Fibroblast of lung (primary cell): ENCODE data around the gene ANO7. TPM values are rescaled to one million over a fixed set of nuclear protein-coding genes. Genes with fewer than 3 reads are reported as not detected.

ENCODE experiments used
- DNase-seq, 2 donors: peaks; one replicate each; pipeline versions ENCODE4 v3.0.0 to v3.0.0-alpha.2; 2010; ENCODE audit warnings: low read depth in 2 of 2
- H2AFZ ChIP-seq: 2 replicates; pipeline ENCODE4 v1.5.1; 2012; ENCODE audit warnings: low read length, control low read depth, inconsistent platforms
- H3K27ac ChIP-seq: 2 replicates; pipeline ENCODE4 v1.5.1; 2011; ENCODE audit warnings: low read length, control low read depth; ENCODE audit not compliant: insufficient read depth
- H3K27me3 ChIP-seq: 2 replicates; pipeline ENCODE4 v1.5.1; 2011; ENCODE audit warnings: mild to moderate bottlenecking, low read length; ENCODE audit not compliant: control insufficient read depth, insufficient read depth
- H3K36me3 ChIP-seq: 2 replicates; pipeline ENCODE4 v1.5.1; 2011; ENCODE audit warnings: low read length; ENCODE audit not compliant: control insufficient read depth, insufficient read depth
- H3K4me1 ChIP-seq: 2 replicates; pipeline ENCODE4 v1.5.1; 2011; ENCODE audit warnings: low read length; ENCODE audit not compliant: control insufficient read depth, insufficient read depth; ENCODE audit errors: extremely low read depth
- H3K4me2 ChIP-seq: 2 replicates; pipeline ENCODE4 v1.5.1; 2011; ENCODE audit warnings: low read length, control low read depth; ENCODE audit not compliant: insufficient read depth; ENCODE audit errors: extremely low read depth
- H3K4me3 ChIP-seq, 4 experiments: fragments of 200-600 bp in 1 of 4; sonication (generic) in 1 of 4; replicated peaks in 1 of 4; 2 replicates each; pipeline ENCODE4 v1.5.1; 2011 to 2016; ENCODE audit warnings: low read length in 4 of 4, low read depth in 3 of 4, mild to moderate bottlenecking in 3 of 4, control low read depth in 2 of 4, inconsistent platforms in 1 of 4, mixed read lengths in 1 of 4; ENCODE audit not compliant: insufficient read depth in 1 of 4; ENCODE audit errors: control extremely low read depth in 1 of 4
- H3K79me2 ChIP-seq: 2 replicates; pipeline ENCODE4 v1.5.1; 2012; ENCODE audit warnings: mild to moderate bottlenecking, low read length, inconsistent platforms; ENCODE audit not compliant: control insufficient read depth, insufficient read depth
- H3K9ac ChIP-seq: 2 replicates; pipeline ENCODE4 v1.5.1; 2011; ENCODE audit warnings: mild to moderate bottlenecking, low read length, control low read depth; ENCODE audit not compliant: insufficient read depth
- H3K9me3 ChIP-seq: 2 replicates; pipeline ENCODE4 v1.5.1; 2012; ENCODE audit warnings: low read depth, low read length; ENCODE audit not compliant: control insufficient read depth, insufficient read depth
- H4K20me1 ChIP-seq: 2 replicates; pipeline ENCODE4 v1.5.1; 2011; ENCODE audit warnings: low read length; ENCODE audit not compliant: control insufficient read depth, insufficient read depth; ENCODE audit errors: extremely low read depth
- CTCF ChIP-seq, 2 donors: IDR thresholded peaks in 1 of 2; conservative IDR thresholded peaks in 1 of 2; 1 replicate in 1 of 2; 2 replicates in 1 of 2; pipeline ENCODE4 v1.5.1; 2011 to 2012; ENCODE audit warnings: low read length in 2 of 2, control low read depth in 1 of 2, inconsistent platforms in 1 of 2, low read depth in 1 of 2, mild to moderate bottlenecking in 1 of 2
- EZH2 ChIP-seq: IDR thresholded peaks from 2 replicates; pipeline ENCODE4 v1.5.1; 2012; ENCODE audit warnings: low read length, control low read depth, mild to moderate bottlenecking; ENCODE audit errors: missing control alignments
- polyA plus RNA-seq, 2 donors: library from polyadenylated mRNA; depleted of rRNA in 1 of 2; stranded (reverse) in 1 of 2; unstranded in 1 of 2; fragments of >200 nt; gene quantifications; 2 replicates each; pipeline ENCODE4 v1.2.1, GENCODE V29; 2011 to 2012; ENCODE audit warnings: missing spikeins in 1 of 2
- total RNA-seq: library from RNA; depleted of rRNA; stranded (reverse); fragments of >200 nt; gene quantifications from 2 replicates; pipeline ENCODE4 v1.2.1, GENCODE V29; 2014

Gene ANO7
- total and polyA plus RNA-seq, 2 donors (not counting 1 experiment from before 2014, with no cell fraction given): 0.50 TPM

DNA sequence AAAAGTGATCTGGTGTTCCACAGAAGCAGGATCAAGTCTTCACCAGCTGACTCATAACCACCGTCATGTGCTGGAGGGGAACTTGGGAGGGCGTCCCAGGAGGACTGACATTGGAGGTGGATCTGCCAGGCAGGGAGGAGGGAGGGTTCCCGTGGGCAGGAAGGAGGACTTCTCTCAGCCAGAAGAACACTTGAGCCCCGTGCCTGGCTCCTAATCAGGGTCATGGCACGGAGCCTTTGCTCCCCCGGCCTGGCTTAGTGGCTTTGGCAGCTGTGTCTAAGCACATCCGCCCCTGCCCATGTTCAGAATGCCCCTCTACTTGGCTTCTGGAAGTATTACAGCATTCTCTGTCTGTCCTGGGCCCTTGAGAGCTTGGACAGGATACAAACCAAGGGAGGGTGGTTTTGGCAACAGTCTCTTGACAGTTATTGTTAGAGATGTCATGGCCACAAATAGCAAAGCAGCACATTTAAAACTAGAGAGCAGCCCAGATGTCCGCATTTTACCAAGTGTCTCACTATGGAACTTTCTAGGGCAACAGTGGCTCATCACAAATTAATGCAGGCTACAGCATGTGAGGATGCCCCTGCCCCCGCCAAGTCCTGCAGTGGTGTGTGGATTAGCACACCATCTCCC, 26.7 kb upstream of the ANO7 start:
- no peak for TF ChIP-seq EZH2
- TF ChIP-seq CTCF (conservative IDR thresholded peaks at IDR 0.05 in 1 of 2, IDR thresholded peaks at IDR 0.05 in 1 of 2; ENCODE audit: low read depth in 1 of 2, low read length in 2 of 2): no peak
- no peak overlapping the region for H2AFZ ChIP-seq
- no peaks in the 10 kb centered on the region for H3K79me2 ChIP-seq
- H3K4me2 ChIP-seq: peak overlapping the region; percentile 73
- no peaks in the 10 kb centered on the region for H3K9me3 ChIP-seq
- H3K27me3 ChIP-seq: no peaks in the 10 kb centered on the region
- H3K9ac ChIP-seq: no peak overlapping the region
- peak; percentile 88 to 90 for DNase-seq
- peak overlapping the region; percentile 85 for H3K27ac ChIP-seq
- H3K4me1 ChIP-seq: peaks cover 7% of the 10 kb centered on the region
- H3K36me3 ChIP-seq: peaks cover 22% of the 10 kb centered on the region
- no peaks in the 10 kb centered on the region for H4K20me1 ChIP-seq
- H3K4me3 ChIP-seq: no peak overlapping the region

GRCh38 chr2:241163601-241164118, 24.8 kb upstream of the ANO7 start:
- H3K79me2 ChIP-seq: no peaks in the 10 kb centered on the region
- no peaks in the 10 kb centered on the region for H3K27me3 ChIP-seq
- no peak overlapping the region for H3K9ac ChIP-seq
- H3K4me3 ChIP-seq: no peak overlapping the region
- no peak overlapping the region for H2AFZ ChIP-seq
- no peaks in the 10 kb centered on the region for H4K20me1 ChIP-seq
- no peaks in the 10 kb centered on the region for H3K9me3 ChIP-seq
- TF ChIP-seq EZH2: no peak
- no peak for TF ChIP-seq CTCF (conservative IDR thresholded peaks at IDR 0.05 in 1 of 2, IDR thresholded peaks at IDR 0.05 in 1 of 2; ENCODE audit: low read depth in 1 of 2, low read length in 2 of 2)
- no peak overlapping the region for H3K4me2 ChIP-seq
- H3K4me1 ChIP-seq: peaks cover 7% of the 10 kb centered on the region
- peaks cover 20% of the 10 kb centered on the region for H3K36me3 ChIP-seq
- no peak for DNase-seq
- H3K27ac ChIP-seq: no peak overlapping the region

- no peak for DNase-seq
- TF ChIP-seq EZH2: no peak
- TF ChIP-seq CTCF (conservative IDR thresholded peaks at IDR 0.05 in 1 of 2, IDR thresholded peaks at IDR 0.05 in 1 of 2; ENCODE audit: low read depth in 1 of 2, low read length in 2 of 2): no peak
- no peak overlapping the region for H3K4me2 ChIP-seq
- no peaks in the 10 kb centered on the region for H3K9me3 ChIP-seq
- no peak overlapping the region for H3K9ac ChIP-seq
- H3K36me3 ChIP-seq: peaks cover 26% of the 10 kb centered on the region
- no peaks in the 10 kb centered on the region for H4K20me1 ChIP-seq
- H3K4me3 ChIP-seq: no peak overlapping the region
- no peaks in the 10 kb centered on the region for H3K79me2 ChIP-seq
- H3K27ac ChIP-seq: no peak overlapping the region
- H3K4me1 ChIP-seq: no peaks in the 10 kb centered on the region
- H3K27me3 ChIP-seq: no peaks in the 10 kb centered on the region
- H2AFZ ChIP-seq: no peak overlapping the region
Observed at GRCh38 chr2:241168366-241168765, 20.1 kb upstream of the ANO7 start.
